Measurements from ENCODE around the gene ANKRD23.

The ANKRD23 gene

DNA sequence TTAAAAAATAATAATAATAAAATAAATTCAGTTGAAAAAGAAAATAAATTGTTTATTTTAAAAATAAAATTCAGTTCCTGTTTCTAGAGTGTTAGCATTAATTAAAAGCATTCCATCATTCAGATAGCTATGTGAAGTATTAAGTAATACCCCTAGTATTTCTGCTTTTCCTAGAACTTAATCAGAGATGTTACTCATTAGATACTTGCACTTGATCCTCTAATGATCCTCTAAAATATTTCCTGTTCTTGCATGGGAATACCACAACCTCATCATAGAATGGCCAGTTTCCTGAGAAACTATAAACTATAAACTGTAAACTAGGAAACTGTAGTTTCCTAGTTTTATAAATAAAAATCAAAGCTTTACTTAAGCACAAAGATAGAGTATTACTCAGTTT is 38.8 kb downstream of the ANKRD23 start:
- no peak for DNase-seq (ENCODE audit: low read depth)
- TF ChIP-seq, protein P1, sequence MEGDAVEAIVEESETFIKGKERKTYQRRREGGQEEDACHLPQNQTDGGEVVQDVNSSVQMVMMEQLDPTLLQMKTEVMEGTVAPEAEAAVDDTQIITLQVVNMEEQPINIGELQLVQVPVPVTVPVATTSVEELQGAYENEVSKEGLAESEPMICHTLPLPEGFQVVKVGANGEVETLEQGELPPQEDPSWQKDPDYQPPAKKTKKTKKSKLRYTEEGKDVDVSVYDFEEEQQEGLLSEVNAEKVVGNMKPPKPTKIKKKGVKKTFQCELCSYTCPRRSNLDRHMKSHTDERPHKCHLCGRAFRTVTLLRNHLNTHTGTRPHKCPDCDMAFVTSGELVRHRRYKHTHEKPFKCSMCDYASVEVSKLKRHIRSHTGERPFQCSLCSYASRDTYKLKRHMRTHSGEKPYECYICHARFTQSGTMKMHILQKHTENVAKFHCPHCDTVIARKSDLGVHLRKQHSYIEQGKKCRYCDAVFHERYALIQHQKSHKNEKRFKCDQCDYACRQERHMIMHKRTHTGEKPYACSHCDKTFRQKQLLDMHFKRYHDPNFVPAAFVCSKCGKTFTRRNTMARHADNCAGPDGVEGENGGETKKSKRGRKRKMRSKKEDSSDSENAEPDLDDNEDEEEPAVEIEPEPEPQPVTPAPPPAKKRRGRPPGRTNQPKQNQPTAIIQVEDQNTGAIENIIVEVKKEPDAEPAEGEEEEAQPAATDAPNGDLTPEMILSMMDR (IDR thresholded peaks at IDR 0.05; ENCODE audit: low read depth, low read length, missing control alignments): no peak
- H3K4me3 ChIP-seq (ENCODE audit: low read depth, low read length): no peak overlapping the region
- in situ Hi-C loops (cut with HindIII; ENCODE audit: low sequenced_read_pairs): no loop called here

DNA sequence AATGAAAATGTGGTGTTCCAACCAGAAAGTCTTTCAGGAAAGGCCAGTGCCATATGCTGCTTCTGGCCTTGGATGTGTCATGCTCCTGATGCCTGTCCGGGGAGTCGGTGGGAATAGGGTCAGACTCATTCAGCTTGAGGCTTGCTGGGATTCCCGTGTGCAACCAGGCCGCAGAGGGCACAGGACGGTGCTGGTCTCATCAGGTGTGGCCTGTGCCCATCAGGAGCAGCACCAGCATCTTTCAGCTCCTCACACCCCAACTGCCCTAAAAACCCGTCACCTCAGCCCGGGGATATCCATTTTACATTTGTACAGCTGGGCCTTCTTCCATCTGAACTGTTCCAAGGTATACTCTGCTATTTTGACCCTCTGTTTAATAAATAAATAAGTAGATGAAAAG is 41.1 kb downstream of the ANKRD23 start:
- DNase-seq (ENCODE audit: low read depth): no peak
- H3K4me3 ChIP-seq (ENCODE audit: low read depth, low read length): no peak overlapping the region
- TF ChIP-seq, protein P1 (IDR thresholded peaks at IDR 0.05; ENCODE audit: low read depth, low read length, missing control alignments): no peak
- in situ Hi-C loops (cut with HindIII; ENCODE audit: low sequenced_read_pairs): no loop called here

DNA sequence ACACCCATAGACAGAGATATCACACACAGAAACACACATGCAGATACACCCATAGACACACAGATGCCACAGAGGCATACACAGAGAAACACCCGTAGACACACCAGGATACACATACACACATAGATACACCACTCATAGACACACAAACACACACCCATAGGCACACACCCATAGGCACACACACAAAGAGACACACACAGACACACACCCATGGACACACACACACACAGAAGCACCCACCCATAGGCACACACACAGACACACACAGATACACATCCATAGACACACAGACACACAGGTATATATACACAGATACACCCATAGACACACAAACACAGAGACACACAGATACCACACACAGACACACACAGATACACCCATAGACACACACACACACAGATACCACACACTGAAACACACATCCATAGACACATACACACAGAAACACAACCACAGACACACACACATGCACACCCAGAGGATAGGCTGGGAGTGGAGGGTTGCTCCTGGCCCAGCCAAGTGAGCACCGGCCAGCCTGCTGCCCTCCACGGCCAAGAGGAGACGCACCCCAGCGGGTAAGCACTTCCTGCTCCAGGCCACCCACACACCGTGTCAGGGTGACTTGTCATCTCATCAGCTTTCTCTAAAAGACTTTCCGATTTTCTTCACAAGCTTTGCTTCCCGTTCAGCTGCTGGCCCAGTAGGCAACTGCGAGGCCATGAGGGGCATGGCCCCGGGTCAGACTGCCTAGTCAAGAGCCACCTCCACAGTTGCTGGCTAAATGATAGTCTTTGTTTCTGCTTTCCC is 41.8 kb downstream of the ANKRD23 start:
- TF ChIP-seq, protein P1 (IDR thresholded peaks at IDR 0.05; ENCODE audit: low read depth, low read length, missing control alignments): no peak
- H3K4me3 ChIP-seq (ENCODE audit: low read depth, low read length): no peak overlapping the region
- no peak for DNase-seq (ENCODE audit: low read depth)
- in situ Hi-C loops (cut with HindIII; ENCODE audit: low sequenced_read_pairs): no loop called here

DNA sequence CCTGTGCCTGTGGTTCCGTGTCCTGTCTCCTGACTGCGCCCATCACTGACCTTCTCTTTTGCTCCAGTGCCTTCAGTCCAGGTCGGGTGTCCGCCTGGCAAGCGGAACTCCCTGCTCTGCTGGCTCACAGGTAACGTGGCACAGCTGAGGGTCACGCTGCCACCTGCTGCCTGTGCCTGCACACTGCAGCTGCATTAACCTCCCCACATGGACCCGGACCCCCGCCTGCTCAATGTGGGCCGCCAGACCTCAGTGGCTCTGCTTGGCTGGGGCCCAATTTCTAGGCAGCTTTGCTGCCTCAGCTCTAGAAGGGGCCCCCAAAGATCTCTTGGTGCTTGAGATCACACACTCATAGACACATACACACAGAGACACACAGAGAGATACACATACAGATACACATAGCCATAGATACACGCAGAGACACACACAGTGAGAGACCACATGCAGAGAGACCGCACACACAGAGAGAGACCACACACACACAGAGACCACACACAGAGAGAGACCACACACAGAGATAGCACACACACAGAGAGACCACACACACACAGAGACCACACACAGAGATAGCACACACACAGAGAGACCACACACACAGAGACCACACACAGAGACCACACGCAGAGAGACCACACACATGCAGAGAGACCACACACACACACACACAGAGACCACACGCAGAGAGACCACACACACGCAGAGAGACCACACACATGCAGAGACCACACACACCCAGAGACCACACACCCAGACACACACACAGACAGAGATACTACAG is 42.6 kb downstream of the ANKRD23 start:
- TF ChIP-seq, protein P1 (IDR thresholded peaks at IDR 0.05; ENCODE audit: low read depth, low read length, missing control alignments): peak; percentile 93
- DNase-seq (ENCODE audit: low read depth): no peak
- H3K4me3 ChIP-seq (ENCODE audit: low read depth, low read length): no peak overlapping the region
- in situ Hi-C loops (cut with HindIII; ENCODE audit: low sequenced_read_pairs): no loop called here

DNA sequence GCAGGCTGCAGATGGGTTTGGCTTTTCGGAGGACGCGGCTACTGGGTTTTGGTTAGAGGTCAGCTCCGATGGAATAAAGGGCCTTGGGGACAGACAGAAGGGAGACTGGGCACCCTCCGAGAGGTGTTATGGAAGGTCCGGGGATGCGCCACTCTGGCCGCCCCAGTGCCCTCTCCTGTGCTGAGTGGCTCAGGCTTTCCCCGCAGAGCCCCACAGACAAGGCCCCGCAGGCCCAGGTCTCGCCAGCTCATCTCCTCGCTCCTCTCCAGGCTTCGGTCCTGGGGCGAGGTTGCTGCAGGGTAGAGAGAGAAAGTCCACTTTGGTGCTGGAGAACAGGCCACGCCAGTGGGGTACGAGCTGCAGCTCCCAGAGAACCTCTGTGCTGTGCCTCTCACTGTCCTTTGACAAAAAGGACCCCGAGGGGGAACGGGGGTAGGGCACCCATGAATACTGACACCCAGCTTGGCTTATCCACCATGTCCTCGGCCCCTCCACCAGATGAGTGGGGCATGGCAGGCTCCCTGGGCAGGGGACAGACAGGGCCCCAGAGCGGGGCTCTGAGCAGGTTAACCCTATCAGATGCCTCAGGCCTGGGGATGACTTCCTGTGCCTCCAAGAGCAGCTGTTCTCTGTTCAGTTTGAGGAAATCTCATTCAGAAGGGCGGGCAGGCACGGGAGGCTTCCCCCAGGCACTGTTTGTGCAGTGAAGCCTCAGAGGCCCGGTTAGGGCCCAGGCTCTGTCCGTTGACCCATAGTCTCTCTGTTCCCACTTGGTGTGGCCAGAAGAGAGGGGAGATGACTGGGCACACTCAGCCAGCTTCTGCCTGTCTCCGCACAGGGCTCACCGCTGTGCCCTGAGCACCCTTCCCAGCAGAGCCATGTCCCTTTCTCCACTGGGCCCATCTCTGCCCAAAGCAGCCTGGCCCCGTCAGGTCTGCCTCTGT is 43.5 kb downstream of the ANKRD23 start:
- TF ChIP-seq, protein P1 (IDR thresholded peaks at IDR 0.05; ENCODE audit: low read depth, low read length, missing control alignments): no peak
- no peak for DNase-seq (ENCODE audit: low read depth)
- in situ Hi-C loops (cut with HindIII; ENCODE audit: low sequenced_read_pairs): no loop called here
- no peak overlapping the region for H3K4me3 ChIP-seq (ENCODE audit: low read depth, low read length)

DNA sequence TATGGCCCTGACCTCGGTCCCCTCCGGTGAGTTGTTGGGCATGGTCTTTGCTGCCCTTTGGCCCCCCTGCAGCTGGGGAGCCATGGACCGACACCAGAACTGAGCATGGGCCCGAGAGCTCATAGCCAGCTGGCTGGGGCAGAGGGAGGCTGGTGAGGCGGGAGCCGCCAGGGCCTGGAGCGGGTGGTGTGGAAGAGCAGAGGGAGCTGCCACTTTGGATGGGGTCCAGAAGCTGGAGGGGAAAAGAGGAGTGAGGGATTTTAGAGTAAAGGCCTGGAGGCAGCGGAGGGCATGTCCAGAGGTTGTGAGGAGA is 44.2 kb downstream of the ANKRD23 start:
- no peak for DNase-seq (ENCODE audit: low read depth)
- no peak overlapping the region for H3K4me3 ChIP-seq (ENCODE audit: low read depth, low read length)
- in situ Hi-C loops (cut with HindIII; ENCODE audit: low sequenced_read_pairs): no loop called here
- TF ChIP-seq, protein P1 (IDR thresholded peaks at IDR 0.05; ENCODE audit: low read depth, low read length, missing control alignments): no peak
